Neutrophil (primary cell): ENCODE measurements around the gene DAB2IP.
"Not testable (repeated sequence)": the region's sequence is repeated elsewhere in the genome, so short reads cannot be mapped to it uniquely, and the experiment has no call there.

Experiments
- H3K27ac ChIP-seq: fragments of 200-600 bp; sonication (generic); 2 replicates; pipeline ENCODE4 v1.5.1; 2016; ENCODE audit warnings: mild to moderate bottlenecking, moderate library complexity
- H3K27me3 ChIP-seq: fragments of 200-600 bp; sonication (generic); 2 replicates; pipeline ENCODE4 v1.6.0; 2016; ENCODE audit warnings: mild to moderate bottlenecking
- H3K36me3 ChIP-seq: fragments of 200-600 bp; sonication (generic); 2 replicates; pipeline ENCODE4 v1.5.1; 2017
- H3K4me1 ChIP-seq, 2 experiments: fragments of 200-600 bp in 1 of 2; sonication (generic) in 1 of 2; 1 replicate in 1 of 2; 2 replicates in 1 of 2; pipeline versions ENCODE4 v1.5.1 to v1.6.1; 2013 to 2016; ENCODE audit warnings: low read depth in 1 of 2, low read length in 1 of 2, mild to moderate bottlenecking in 1 of 2, moderate library complexity in 1 of 2; ENCODE audit not compliant: control insufficient read depth in 1 of 2, insufficient read depth in 1 of 2
- H3K4me3 ChIP-seq, 2 experiments: fragments of 200-600 bp in 1 of 2; sonication (generic) in 1 of 2; 1 replicate in 1 of 2; 2 replicates in 1 of 2; pipeline ENCODE4 v1.5.1; 2013 to 2016; ENCODE audit warnings: low read depth in 1 of 2, low read length in 1 of 2, mild to moderate bottlenecking in 1 of 2, moderate library complexity in 1 of 2
- H3K9me3 ChIP-seq: fragments of 200-600 bp; sonication (generic); 2 replicates; pipeline ENCODE4 v1.5.1; 2016
- TF ChIP-seq, protein P1 (sequence below): fragments of 200-600 bp; sonication (generic); IDR thresholded peaks from 2 replicates; pipeline ENCODE4 v1.5.1; 2016; ENCODE audit warnings: antibody characterized with exemption

The DAB2IP gene

GRCh38 chr9:121786998-121787422, 135.6 kb downstream of the DAB2IP start:
- Histone ChIP-seq H3K27ac (no peak overlapping the region), H3K4me1 (no peaks in the 10 kb centered on the region), H3K4me3 (no peak overlapping the region), H3K9me3 (no peaks in the 10 kb centered on the region), H3K36me3 (no peaks in the 10 kb centered on the region), H3K27me3 (peaks cover 4% of the 10 kb centered on the region)
- TF ChIP-seq, protein P1, sequence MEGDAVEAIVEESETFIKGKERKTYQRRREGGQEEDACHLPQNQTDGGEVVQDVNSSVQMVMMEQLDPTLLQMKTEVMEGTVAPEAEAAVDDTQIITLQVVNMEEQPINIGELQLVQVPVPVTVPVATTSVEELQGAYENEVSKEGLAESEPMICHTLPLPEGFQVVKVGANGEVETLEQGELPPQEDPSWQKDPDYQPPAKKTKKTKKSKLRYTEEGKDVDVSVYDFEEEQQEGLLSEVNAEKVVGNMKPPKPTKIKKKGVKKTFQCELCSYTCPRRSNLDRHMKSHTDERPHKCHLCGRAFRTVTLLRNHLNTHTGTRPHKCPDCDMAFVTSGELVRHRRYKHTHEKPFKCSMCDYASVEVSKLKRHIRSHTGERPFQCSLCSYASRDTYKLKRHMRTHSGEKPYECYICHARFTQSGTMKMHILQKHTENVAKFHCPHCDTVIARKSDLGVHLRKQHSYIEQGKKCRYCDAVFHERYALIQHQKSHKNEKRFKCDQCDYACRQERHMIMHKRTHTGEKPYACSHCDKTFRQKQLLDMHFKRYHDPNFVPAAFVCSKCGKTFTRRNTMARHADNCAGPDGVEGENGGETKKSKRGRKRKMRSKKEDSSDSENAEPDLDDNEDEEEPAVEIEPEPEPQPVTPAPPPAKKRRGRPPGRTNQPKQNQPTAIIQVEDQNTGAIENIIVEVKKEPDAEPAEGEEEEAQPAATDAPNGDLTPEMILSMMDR, result no peak

DNA sequence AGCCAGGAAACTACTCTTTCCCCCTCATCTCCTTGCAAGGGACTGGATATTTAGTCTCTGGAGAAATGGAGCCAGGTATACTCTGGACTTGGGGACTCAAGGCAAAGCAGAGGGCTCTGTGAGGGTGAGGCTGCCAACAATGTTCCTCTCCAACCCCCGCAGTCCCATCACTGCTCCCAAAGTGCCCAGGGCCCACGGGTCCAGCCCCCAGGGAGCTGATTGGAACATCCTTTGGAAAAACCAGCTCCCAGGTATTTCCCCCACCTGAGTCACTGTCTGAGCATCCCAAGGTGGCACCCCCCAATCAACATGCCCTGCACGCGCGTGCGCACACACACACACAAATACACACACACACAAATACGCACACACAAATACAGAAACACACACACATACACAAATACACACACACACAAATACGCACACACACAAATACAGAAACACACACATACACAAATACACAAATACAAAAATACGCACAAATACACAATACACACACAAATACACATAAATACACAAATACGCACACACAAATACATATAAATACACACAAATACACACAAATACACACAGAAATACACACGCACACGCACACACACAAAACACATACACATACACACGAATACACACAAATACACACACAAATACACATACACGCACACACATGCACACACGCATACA, 137.4 kb downstream of the DAB2IP start:
- Histone ChIP-seq H3K27me3 (peaks cover 4% of the 10 kb centered on the region), H3K9me3 (no peaks in the 10 kb centered on the region), H3K27ac (no peak overlapping the region), H3K4me3 (no peak overlapping the region), H3K4me1 (no peaks in the 10 kb centered on the region), H3K36me3 (no peaks in the 10 kb centered on the region)
- TF ChIP-seq, protein P1, result no peak

- H3K4me1 ChIP-seq, result no peaks in the 10 kb centered on the region
- TF ChIP-seq, protein P1, result no peak
- H3K9me3 ChIP-seq, result no peaks in the 10 kb centered on the region
- H3K4me3 ChIP-seq, result no peak overlapping the region
- H3K27me3 ChIP-seq, result peaks cover 4% of the 10 kb centered on the region
- H3K36me3 ChIP-seq, result no peaks in the 10 kb centered on the region
- no peak overlapping the region for H3K27ac ChIP-seq
Observed at GRCh38 chr9:121790841-121791240, 139.4 kb downstream of the DAB2IP start.

DNA sequence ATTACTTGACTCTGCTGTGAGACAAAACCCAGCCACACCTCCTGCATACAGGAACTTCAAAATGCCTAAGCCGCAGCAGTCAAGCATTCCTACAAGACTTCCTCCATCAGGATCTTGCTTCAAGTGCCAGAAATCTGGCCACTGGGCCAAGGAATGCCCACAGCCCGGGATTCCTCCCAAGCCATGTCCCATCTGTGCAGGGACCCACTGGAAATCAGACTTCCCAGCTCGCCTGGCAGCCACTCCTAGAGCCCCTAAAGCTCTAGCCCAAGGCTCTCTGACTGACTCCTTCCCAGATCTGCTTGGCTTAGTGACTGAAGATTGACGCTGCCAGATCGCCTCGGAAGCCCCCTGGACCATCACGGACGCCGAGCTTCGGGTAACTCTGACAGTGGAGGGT, 141.0 kb downstream of the DAB2IP start:
- not testable (repeated sequence) for H3K27ac ChIP-seq, H3K27me3 ChIP-seq, H3K36me3 ChIP-seq, H3K4me3 ChIP-seq, H3K4me1 ChIP-seq, H3K9me3 ChIP-seq

DNA sequence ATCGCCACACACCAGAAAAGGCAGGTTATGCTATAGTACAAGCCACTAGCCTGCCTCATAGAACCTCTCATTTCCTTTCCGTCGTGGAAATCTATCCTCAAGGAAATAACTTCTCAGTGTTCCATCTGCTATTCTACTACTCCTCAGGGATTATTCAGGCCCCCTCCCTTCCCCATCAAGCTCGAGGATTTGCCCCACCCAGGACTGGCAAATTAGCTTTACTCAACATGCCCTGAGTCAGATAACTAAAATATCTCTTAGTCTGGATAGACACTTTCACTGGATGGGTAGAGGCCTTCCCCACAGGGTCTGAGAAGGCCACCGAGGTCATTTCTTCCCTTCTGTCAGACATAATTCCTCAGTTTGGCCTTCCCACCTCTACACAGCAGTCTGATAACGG, 142.9 kb downstream of the DAB2IP start:
- not testable (repeated sequence) for H3K27me3 ChIP-seq, H3K4me3 ChIP-seq, H3K36me3 ChIP-seq, H3K9me3 ChIP-seq, H3K27ac ChIP-seq, H3K4me1 ChIP-seq

DNA sequence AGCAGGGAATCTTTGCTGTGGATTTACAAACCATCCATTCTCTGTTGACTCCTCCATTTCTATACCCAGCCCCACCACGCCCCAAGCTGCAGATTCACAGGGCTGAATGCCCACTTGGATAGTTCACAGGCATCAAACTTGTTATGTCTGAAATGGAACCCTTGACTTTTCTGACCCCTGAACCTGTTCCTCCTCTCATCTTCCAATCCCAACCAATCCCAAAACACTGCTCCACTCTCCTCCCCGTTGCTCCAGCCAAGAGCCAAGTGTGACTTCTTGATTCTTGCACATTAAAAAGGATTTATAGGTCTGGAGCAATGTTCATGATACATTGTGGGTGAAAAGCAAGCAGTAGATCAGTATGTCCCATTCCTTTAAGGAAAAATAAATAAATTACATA, 145.6 kb downstream of the DAB2IP start:
- Histone ChIP-seq H3K4me3 (no peak overlapping the region), H3K27ac (no peak overlapping the region), H3K4me1 (no peaks in the 10 kb centered on the region), H3K36me3 (no peaks in the 10 kb centered on the region), H3K27me3 (peaks cover 22% of the 10 kb centered on the region), H3K9me3 (no peaks in the 10 kb centered on the region)
- TF ChIP-seq, protein P1, result no peak

DNA sequence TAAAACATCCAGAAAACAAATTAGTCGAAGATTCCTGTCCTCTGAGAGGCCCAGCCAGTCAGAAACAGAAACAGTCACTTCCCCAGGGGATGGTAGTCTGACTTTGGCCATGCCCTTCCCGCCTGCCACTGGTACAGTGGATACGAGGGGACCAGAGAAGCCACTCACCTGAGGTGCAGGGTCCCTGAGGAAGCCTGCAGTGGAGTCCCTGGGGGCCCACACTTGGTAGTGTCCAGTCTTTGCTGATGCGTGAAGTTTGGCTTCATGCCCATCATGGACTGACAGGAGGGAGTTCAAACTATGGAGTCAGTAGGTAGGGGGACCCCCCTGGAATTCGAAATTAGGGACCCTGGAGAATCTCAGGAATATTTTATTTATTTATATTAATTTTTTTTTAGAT, 147.5 kb downstream of the DAB2IP start:
- no peaks in the 10 kb centered on the region for H3K36me3 ChIP-seq
- TF ChIP-seq, protein P1, result no peak
- no peaks in the 10 kb centered on the region for H3K9me3 ChIP-seq
- no peak overlapping the region for H3K27ac ChIP-seq
- H3K4me1 ChIP-seq, result no peaks in the 10 kb centered on the region
- peaks cover 32% of the 10 kb centered on the region for H3K27me3 ChIP-seq
- H3K4me3 ChIP-seq, result no peak overlapping the region
